Sigmoid colon (tissue), 7 donors: ENCODE results near the gene ECSIT. TPM values are rescaled to one million over a fixed set of nuclear protein-coding genes. Genes with fewer than 3 reads are reported as not detected.
A peak's percentile ranks its signal among the peaks of the same experiment; 100 is the strongest.

Experiments used
- DNase-seq: peaks from one replicate; pipeline ENCODE4 v3.0.0-alpha.2; 2019
- H3K27ac ChIP-seq, 4 donors: fragments of 200-600 bp; sonication (generic); one replicate each; pipeline ENCODE4 v1.5.1; 2016 to 2019; ENCODE audit warnings: mild to moderate bottlenecking in 1 of 4
- H3K27me3 ChIP-seq, 3 donors: fragments of 200-600 bp; sonication (generic); one replicate each; pipeline ENCODE4 v1.5.1; 2019; ENCODE audit warnings: mild to moderate bottlenecking in 1 of 3
- H3K36me3 ChIP-seq, 4 donors: fragments of 200-600 bp; sonication (generic); one replicate each; pipeline ENCODE4 v1.5.1; 2016 to 2019
- H3K4me1 ChIP-seq, 4 donors: fragments of 200-600 bp; sonication (generic); one replicate each; pipeline ENCODE4 v1.5.1; 2017 to 2019
- H3K4me3 ChIP-seq, 4 donors: fragments of 200-600 bp; sonication (generic); one replicate each; pipeline ENCODE4 v1.5.1; 2017 to 2019; ENCODE audit warnings: mild to moderate bottlenecking in 2 of 4, moderate library complexity in 1 of 4
- H3K9me3 ChIP-seq, 4 donors: fragments of 200-600 bp in 3 of 4; sonication (generic) in 3 of 4; one replicate each; pipeline versions ENCODE4 v1.5.1 to v1.6.1; 2013 to 2019
- EP300 ChIP-seq, 4 donors: sonication (generic); formaldehyde crosslinking; IDR thresholded peaks; one replicate each; pipeline ENCODE4 v1.6.1; 2017; ENCODE audit warnings: antibody characterized with exemption in 4 of 4
- POLR2A ChIP-seq, 2 donors: fragments of 450-650 bp; IDR thresholded peaks; one replicate each; pipeline ENCODE4 v1.6.1; 2016; ENCODE audit warnings: antibody characterized with exemption in 2 of 2, mild to moderate bottlenecking in 2 of 2, moderate library complexity in 2 of 2
- POLR2AphosphoS5 ChIP-seq, 4 donors: sonication (generic); formaldehyde crosslinking; IDR thresholded peaks; one replicate each; pipeline ENCODE4 v1.6.1; 2017; ENCODE audit warnings: antibody characterized with exemption in 4 of 4
- WGBS, 2 donors: extraction: QIAGEN DNeasy Blood & Tissue Kit; methylation state at CpG; one replicate each; pipeline ENCODE4 v1.1.7; 2013; 5-methylcytosine and 5-hydroxymethylcytosine counted together
- intact Hi-C: fragments of 100-400 bp; cut with DNase I; formaldehyde crosslinking; loops from one replicate; pipeline ENCODE4 v1.15.1; 2023
- polyA plus RNA-seq, 3 donors: library from polyadenylated mRNA; stranded (reverse); fragments of 200-250 nt; gene quantifications; one replicate each; pipeline ENCODE4 v1.2.3, GENCODE V29; 2013
- total RNA-seq, 4 donors: library from RNA; depleted of rRNA; stranded (reverse); fragments of >200 nt; gene quantifications; one replicate each; pipeline ENCODE4 v1.1.0, GENCODE V29; 2016
- TF ChIP-seq, protein P1 (sequence below), 4 experiments: fragments of 450-650 bp in 3 of 4; fragments of 200-600 bp in 1 of 4; IDR thresholded peaks; one replicate each; pipeline ENCODE4 v1.5.1; 2016 to 2019; ENCODE audit warnings: antibody characterized with exemption in 4 of 4, mild to moderate bottlenecking in 3 of 4, moderate library complexity in 2 of 4
- donor health status: healthy with polysubstance abuse.
- donor health status: Bipolar disorder and iron deficiency.
- donor health status: healthy.

Gene ECSIT
- total and polyA plus RNA-seq, 7 donors: 60.7 to 93.5 (median 75.8) TPM

DNA sequence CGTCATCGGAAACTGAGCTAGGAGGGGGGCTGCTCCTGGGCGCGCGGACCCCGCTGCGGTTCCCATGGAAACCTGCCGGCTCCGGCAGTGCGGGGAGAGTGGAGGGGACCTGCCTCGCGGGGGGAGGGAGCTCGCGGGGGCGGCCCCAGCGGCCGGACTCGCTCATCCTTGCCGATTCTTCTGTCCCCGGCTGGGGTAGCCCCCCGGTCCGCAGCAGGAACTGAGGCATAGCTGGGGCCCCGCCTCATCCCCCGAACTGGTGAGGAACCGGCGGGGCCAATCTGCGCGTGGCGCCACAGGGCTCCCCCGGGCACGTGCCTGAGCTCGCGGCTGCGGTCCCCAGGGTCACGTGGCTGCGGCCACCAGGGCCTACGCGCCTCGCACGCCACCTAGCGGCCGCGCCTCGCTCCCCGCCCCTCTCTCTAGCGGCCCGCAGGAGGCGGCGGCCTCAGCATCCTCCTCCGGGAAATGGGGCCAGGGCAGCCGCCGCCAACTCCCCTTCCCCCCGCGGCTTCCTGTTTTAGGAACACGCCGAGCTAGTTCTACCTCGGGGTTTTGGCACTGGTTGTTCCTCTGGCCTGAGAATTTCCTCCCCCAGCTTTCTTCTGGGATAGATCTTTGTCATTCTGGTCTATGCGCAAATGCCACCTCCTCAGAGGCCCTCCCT is 46.4 kb downstream of the ECSIT start:
- TF ChIP-seq POLR2AphosphoS5 (IDR thresholded peaks at IDR 0.05) (peak in 2 of 4 donors; percentile 6 to 30), POLR2A (IDR thresholded peaks at IDR 0.05) (no peak)
- TF ChIP-seq, protein P1, sequence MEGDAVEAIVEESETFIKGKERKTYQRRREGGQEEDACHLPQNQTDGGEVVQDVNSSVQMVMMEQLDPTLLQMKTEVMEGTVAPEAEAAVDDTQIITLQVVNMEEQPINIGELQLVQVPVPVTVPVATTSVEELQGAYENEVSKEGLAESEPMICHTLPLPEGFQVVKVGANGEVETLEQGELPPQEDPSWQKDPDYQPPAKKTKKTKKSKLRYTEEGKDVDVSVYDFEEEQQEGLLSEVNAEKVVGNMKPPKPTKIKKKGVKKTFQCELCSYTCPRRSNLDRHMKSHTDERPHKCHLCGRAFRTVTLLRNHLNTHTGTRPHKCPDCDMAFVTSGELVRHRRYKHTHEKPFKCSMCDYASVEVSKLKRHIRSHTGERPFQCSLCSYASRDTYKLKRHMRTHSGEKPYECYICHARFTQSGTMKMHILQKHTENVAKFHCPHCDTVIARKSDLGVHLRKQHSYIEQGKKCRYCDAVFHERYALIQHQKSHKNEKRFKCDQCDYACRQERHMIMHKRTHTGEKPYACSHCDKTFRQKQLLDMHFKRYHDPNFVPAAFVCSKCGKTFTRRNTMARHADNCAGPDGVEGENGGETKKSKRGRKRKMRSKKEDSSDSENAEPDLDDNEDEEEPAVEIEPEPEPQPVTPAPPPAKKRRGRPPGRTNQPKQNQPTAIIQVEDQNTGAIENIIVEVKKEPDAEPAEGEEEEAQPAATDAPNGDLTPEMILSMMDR (IDR thresholded peaks at IDR 0.05): peak; percentile 69 to 88 (median 86)
- H3K27me3 ChIP-seq: peaks cover 43 to 80% (median 58%) of the 10 kb centered on the region in 3 donors
- intact Hi-C loops: loop anchor here (1.0 kb wide), 1 partner anchor 188 kb away; no protein-coding TSS in a partner anchor
- H3K4me1 ChIP-seq: peaks cover 0 to 39% (median 37%) of the 10 kb centered on the region in 4 donors
- WGBS, 2 donors: 2 to 6% methylated on average over 58 of the region's 58 CpGs
- DNase-seq: peak; percentile 88
- peak overlapping the region in 1 of 4 donors; percentile 31 for H3K27ac ChIP-seq
- peak overlapping the region in 3 of 4 donors; percentile 16 to 40 (median 27) for H3K4me3 ChIP-seq
- H3K36me3 ChIP-seq: peaks cover 0 to 23% (median 10%) of the 10 kb centered on the region in 4 donors
- H3K9me3 ChIP-seq: no peaks in the 10 kb centered on the region

DNA sequence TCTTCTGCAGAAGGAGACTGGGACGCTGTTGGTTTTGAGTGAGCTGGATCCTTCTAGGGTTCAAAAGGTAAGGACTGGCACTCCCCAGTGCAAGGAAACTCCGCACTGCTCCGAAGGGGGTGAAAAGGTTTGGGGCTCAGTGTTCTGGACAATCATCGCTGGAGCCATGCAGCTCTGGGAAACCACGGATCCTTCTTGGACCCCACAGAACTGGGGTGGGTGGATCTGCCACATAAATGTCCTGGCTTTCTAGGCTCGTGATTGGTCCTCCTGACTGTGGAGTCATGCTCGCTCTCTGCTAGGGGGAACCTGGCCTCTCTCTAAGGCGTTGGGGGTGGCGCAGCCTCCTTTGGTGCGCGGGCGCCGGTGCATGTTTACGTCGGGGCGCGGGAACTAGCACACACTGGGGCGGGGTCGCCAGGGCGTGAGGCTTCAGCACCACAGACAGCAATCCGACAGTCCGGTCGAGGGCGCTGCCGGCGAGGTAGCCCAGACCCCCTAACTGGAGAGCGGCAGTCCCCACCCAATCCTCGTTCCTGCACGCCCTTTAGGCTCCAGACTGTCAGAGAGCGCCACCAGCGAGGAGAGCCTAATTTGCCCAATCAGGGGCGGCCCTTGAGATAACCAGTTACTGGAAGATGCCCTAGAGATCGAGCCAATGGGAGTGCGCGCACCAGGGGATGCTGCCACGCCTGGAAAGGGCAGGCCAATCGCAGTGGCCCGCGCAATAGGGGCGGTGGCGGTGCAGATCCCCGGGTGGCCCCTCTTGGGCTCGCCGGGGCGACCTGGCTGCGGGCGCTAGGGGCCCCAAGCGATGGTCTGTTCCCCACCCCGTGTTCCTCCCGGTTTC is 47.2 kb downstream of the ECSIT start:
- H3K36me3 ChIP-seq: peaks cover 0 to 15% (median 8%) of the 10 kb centered on the region in 4 donors
- peak overlapping the region in 1 of 4 donors; percentile 31 for H3K27ac ChIP-seq
- peaks cover 43 to 80% (median 58%) of the 10 kb centered on the region in 3 donors for H3K27me3 ChIP-seq
- 5 to 10% methylated on average over 50 of the region's 50 CpGs for WGBS, 2 donors
- H3K9me3 ChIP-seq: no peaks in the 10 kb centered on the region
- intact Hi-C loops: loop anchor here (1.0 kb wide), 1 partner anchor 187 kb away; no protein-coding TSS in a partner anchor
- peaks cover 0 to 39% (median 37%) of the 10 kb centered on the region in 4 donors for H3K4me1 ChIP-seq
- TF ChIP-seq POLR2AphosphoS5 (IDR thresholded peaks at IDR 0.05) (no peak), POLR2A (IDR thresholded peaks at IDR 0.05) (no peak), EP300 (IDR thresholded peaks at IDR 0.05) (no peak)
- TF ChIP-seq, protein P1 (IDR thresholded peaks at IDR 0.05): no peak
- DNase-seq: peak; percentile 77
- peak overlapping the region in 3 of 4 donors; percentile 16 to 40 (median 27) for H3K4me3 ChIP-seq

DNA sequence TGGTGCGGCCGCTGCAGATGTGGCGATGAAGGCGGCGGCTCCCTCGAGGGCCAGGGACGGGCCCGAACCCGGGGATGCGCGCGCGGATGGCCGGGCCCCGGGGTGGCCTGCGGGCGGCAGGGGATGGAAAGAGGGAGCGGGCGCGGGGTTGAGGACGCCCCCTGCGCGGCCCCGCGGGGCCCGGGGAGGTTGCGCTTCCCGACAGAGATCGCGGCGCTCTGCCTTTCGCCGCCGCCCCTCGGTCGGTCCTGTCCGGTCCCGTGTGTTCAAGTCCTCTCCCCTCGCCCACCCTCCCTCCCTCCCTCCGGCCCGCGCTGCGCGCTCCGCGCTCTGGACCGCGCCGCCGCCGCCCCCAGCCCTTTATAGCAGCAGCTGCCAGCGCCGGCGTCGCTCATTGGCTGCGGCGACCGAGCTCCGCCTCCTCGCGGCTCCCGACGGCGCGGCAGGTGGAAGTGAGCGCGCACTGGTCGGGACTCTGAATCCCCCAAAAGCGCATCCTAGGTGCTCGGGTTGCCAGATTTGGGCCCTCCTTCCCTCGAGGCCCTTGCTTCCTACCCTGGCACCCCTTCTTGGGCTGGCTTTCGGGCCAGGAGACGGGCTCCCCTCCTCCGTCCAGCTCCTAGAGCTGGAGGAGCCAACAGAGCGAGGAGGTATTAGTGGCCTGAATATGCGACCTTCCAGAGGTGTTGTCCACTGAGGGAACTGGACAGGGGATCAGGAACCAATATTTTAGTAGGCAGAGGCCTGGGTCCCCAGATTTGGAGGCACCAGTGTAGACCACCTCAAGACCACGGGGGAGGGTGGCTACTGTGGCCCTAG is 48.0 kb downstream of the ECSIT start, which contains the start of gene ELAVL3:
TSS of gene ELAVL3 (minus strand) at position 332 of the 819 bp plus-strand sequence. CDS start 438 bp downstream, outside the sequence.
- WGBS, 2 donors: 12 to 22% methylated on average over 77 of the region's 77 CpGs
- H3K4me3 ChIP-seq: peak within 1 kb of the TSS in 2 of 4 donors; percentile 19 to 40
- no peaks in the 10 kb centered on the region for H3K9me3 ChIP-seq
- no peak for TF ChIP-seq POLR2A (IDR thresholded peaks at IDR 0.05)
- no peak for TF ChIP-seq EP300 (IDR thresholded peaks at IDR 0.05)
- no peak for TF ChIP-seq POLR2AphosphoS5 (IDR thresholded peaks at IDR 0.05)
- TF ChIP-seq, protein P1 (IDR thresholded peaks at IDR 0.05): no peak
- H3K36me3 ChIP-seq: peaks cover 0 to 13% (median 8%) of the 10 kb centered on the region in 4 donors
- intact Hi-C loops: no loop called here
- H3K27me3 ChIP-seq: peaks cover 43 to 74% (median 58%) of the 10 kb centered on the region in 3 donors
- no peak within 1 kb of the TSS for H3K27ac ChIP-seq
- no peak for DNase-seq
- H3K4me1 ChIP-seq: peaks cover 0 to 39% (median 37%) of the 10 kb centered on the region in 4 donors
